HG02943 (cell line): Measurements from ENCODE around the gene KCNG4.

Experiments
- ATAC-seq: cut with Tn5 transposase; IDR thresholded peaks from one replicate; pipeline ENCODE4 v1.9.1; 2021; ENCODE audit warnings: mild to moderate bottlenecking, low read depth, moderate library complexity; ENCODE audit not compliant: unreplicated experiment

Gene KCNG4

GRCh38 chr16:84267380-84267779 lies 27.6 kb upstream of the KCNG4 start:
- ATAC-seq: no peak

GRCh38 chr16:84266451-84266850 lies 26.6 kb upstream of the KCNG4 start:
- ATAC-seq: peak; percentile 63

- ATAC-seq: no peak
Measured at GRCh38 chr16:84262939-84263338, 23.1 kb upstream of the KCNG4 start.

GRCh38 chr16:84262031-84262430 lies 22.2 kb upstream of the KCNG4 start:
- no peak for ATAC-seq

- ATAC-seq: no peak
Measured at GRCh38 chr16:84260766-84261554, 21.1 kb upstream of the KCNG4 start.

GRCh38 chr16:84259691-84260090 lies 19.9 kb upstream of the KCNG4 start:
- no peak for ATAC-seq

GRCh38 chr16:84258266-84258665 lies 18.5 kb upstream of the KCNG4 start:
- ATAC-seq: no peak

- ATAC-seq: no peak
Measured at GRCh38 chr16:84255050-84255810, 15.4 kb upstream of the KCNG4 start.

GRCh38 chr16:84254062-84254461 lies 14.2 kb upstream of the KCNG4 start:
- ATAC-seq: no peak

- no peak for ATAC-seq
Measured at GRCh38 chr16:84253173-84253572, 13.4 kb upstream of the KCNG4 start.

- ATAC-seq: no peak
Measured at GRCh38 chr16:84252184-84252583, 12.4 kb upstream of the KCNG4 start.

- no peak for ATAC-seq
Measured at GRCh38 chr16:84247844-84248243, 8.0 kb upstream of the KCNG4 start.

GRCh38 chr16:84247331-84247730 lies 7.5 kb upstream of the KCNG4 start:
- ATAC-seq: no peak

- ATAC-seq: no peak
Measured at GRCh38 chr16:84246679-84247077, 6.9 kb upstream of the KCNG4 start.

GRCh38 chr16:84245956-84246678 lies 6.3 kb upstream of the KCNG4 start:
- ATAC-seq: no peak

- no peak for ATAC-seq
Measured at GRCh38 chr16:84244728-84245127, 4.9 kb upstream of the KCNG4 start.

- no peak for ATAC-seq
Measured at GRCh38 chr16:84243732-84244131, 3.9 kb upstream of the KCNG4 start.

GRCh38 chr16:84242839-84243238 lies 3.0 kb upstream of the KCNG4 start:
- ATAC-seq: no peak

GRCh38 chr16:84241778-84242177 lies 2.0 kb upstream of the KCNG4 start:
- ATAC-seq: no peak

- ATAC-seq: no peak
Measured at GRCh38 chr16:84240455-84240854, 643 bp upstream of the KCNG4 start.

GRCh38 chr16:84239141-84239769 lies 557 bp downstream of the KCNG4 start:
- ATAC-seq: no peak
